NCI-H2029 treated with DMSO at 0.1 percent for 48 hours (cell line): Measurements from ENCODE around the gene ANKHD1.

Experiments
- DNase-seq: peaks from one replicate; lab custom pipeline; 2025; lab: John Stamatoyannopoulos, UW

Gene ANKHD1

GRCh38 chr5:140371356-140372151, 30.1 kb upstream of the ANKHD1 start:
- DNase-seq, result no peak

GRCh38 chr5:140372971-140373487, 28.6 kb upstream of the ANKHD1 start:
- DNase-seq, result peak; percentile 31

- no peak for DNase-seq
These were observed 20.3 kb upstream of the ANKHD1 start for GRCh38 chr5:140381351-140381750.

- DNase-seq, result no peak
These were observed 19.7 kb upstream of the ANKHD1 start for GRCh38 chr5:140381972-140382371.

- no peak for DNase-seq
These were observed 18.8 kb upstream of the ANKHD1 start for GRCh38 chr5:140382866-140383265.

DNA sequence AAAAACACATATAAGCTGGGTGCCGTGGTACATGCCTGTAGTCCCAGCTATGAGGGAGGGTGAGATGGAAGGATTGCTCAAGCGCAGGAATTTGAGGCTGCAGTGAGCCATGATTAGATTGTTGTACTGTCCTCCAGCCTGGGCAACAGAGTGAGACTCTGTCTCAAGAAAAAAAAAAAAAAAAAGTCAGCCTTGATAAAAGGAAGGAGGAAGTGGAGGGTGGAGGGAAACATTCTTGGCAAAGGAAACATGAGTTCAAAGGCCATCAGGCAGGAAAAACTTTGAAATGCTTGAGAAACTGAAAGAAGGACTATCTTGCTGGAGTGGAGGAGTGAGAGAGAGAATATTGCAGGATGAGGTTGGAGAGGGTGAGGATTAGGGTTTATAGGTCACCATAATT, 18.3 kb upstream of the ANKHD1 start:
- DNase-seq, result no peak

GRCh38 chr5:140388052-140388451, 13.6 kb upstream of the ANKHD1 start:
- DNase-seq, result no peak

DNA sequence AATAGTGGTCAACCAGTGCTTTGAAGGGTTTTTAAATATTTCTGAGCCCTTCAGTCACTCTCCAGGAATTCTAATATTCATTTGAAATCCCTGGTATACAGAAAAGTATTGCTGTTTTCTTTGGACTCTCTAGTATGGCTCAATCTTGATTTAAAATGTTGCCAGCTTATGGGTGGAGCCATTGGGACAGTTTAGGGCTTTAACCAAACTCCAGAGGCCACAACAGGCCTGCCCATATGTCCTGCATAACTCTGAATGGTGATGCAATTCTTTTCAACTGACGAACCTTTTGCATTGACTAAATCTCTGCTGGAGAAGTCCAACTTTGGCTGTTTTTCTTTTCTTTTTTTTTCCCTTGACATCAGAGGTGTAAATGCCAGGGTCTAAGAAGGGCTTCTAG, 10.3 kb upstream of the ANKHD1 start:
- DNase-seq, result no peak

GRCh38 chr5:140391732-140392131, 9.9 kb upstream of the ANKHD1 start:
- no peak for DNase-seq

- DNase-seq, result no peak
These were observed 7.9 kb upstream of the ANKHD1 start for GRCh38 chr5:140393738-140394137.

- peak; percentile 31 for DNase-seq
These were observed 3.2 kb upstream of the ANKHD1 start for GRCh38 chr5:140398379-140398811.

- DNase-seq, result no peak
These were observed 1.5 kb upstream of the ANKHD1 start for GRCh38 chr5:140399979-140400729.

DNA sequence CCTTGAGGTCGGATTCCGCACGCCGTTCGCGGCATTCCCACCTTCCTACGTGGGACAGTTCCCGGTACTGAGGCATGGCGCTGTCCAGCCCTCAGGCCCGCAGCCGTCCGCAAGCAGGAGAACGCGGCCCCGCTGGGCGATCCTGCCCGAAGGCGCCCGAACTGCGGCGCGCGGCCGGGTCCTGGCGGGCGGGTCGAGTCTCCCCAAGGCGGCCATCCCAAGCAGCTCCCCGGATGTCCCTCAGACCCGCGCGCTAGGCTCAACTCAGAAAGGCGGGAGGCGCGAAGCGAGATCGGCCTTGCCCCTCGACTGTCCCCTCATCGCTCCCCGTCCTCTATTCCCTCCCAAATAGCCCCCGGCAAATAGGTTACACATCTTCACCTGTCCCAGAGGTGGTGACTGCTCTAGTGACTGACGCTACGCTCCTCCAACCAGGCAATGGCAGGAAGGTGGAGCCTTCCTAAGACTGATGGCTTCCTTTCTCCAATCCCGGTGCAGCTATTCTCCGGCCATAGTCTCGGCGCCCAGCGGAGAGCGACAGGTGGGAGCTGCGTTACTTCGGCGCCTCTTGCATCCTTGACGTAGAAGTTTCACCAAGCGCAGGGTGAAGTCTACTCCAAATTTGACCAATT, 787 bp upstream of the ANKHD1 start:
- peak; percentile 97 for DNase-seq

- no peak for DNase-seq
These were observed 833 bp downstream of the ANKHD1 start for GRCh38 chr5:140402258-140403074.

GRCh38 chr5:140403613-140404012, 2.0 kb downstream of the ANKHD1 start:
- no peak for DNase-seq

DNA sequence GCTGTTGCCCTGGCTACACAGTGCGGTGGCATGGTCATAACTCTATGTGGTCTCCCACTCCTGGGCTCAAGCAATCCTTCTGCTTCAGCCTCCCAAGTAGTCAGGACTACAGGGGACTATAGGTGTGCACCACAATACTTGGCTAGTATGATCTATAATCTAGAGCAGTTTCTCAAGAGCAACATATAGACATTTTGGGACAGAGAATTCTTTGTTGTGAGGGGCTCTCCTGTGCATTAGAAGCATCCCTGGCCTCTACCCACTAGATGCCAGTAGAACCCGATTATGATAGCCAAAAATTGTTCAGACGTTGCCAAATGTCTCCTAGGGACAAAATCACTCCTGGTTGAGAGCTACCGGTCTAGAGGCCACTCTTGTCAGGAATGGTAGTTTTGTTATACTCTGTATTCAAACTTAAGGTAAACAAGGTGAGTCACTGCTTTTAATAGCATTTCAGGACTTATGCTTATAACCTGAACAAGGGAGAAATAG, 7.2 kb downstream of the ANKHD1 start:
- DNase-seq, result peak; percentile 27

- no peak for DNase-seq
These were observed 11.6 kb downstream of the ANKHD1 start for GRCh38 chr5:140413230-140413629.

DNA sequence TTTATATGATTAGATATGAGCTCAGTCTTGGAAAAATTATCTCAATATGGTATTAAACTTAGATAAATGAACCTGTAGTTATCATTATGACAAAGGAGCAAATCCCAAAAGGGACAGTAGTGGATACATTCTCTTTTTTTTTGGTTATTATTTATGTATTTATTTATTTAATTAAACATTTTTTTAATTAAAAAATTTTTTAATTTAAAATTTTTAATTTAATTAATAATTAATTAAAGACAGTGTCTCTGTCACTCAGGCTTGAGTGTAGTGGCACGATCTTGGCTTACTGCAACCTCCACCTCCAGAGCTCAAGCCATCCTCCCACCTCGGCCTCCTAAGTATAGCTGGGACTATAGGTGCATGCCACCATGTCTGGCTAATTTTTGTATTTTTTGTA, 15.6 kb downstream of the ANKHD1 start:
- no peak for DNase-seq

DNA sequence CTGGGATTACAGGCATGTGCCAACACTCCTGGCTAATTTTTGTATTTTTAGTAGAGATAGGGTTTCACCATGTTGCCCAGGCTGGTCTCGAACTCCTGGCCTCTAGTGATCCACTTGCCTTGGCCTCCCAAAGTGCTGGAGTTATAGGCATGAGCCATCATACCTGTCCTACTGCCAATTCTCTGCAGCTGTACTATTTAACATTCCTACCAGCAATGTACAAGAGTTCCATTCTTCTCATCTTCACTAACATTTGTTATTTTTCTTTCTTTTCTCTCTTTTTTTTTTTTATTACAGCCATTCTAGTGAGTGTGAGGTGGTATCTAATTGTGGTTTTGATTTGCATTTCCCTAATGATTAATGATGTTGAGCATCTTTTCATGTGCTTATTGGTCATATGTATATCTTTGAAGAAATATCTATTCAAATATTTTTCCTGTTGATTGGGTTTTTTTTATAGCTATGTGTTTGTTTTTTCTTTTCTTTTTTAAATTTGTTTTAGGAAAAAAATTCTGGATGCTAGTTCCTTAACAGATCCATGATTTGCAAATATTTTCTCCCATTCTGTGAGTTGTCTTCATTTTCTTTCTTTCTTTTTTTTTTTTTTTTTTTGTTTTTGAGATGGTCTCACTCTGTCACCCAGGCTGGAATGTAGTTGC, 17.4 kb downstream of the ANKHD1 start:
- DNase-seq, result no peak

GRCh38 chr5:140420226-140420570, 18.6 kb downstream of the ANKHD1 start:
- no peak for DNase-seq

GRCh38 chr5:140420665-140421361, 19.2 kb downstream of the ANKHD1 start:
- no peak for DNase-seq
